ENCODE results near the gene MUC12.
"Not testable (repeated sequence)": the region's sequence is repeated elsewhere in the genome, so short reads cannot be mapped to it uniquely, and the experiment has no call there.

MUC12 gene

GRCh38 chr7:101060992-101061391, 91.6 kb downstream of the MUC12 start:
- DNase-seq (ENCODE audit: low read depth): no peak

GRCh38 chr7:101064176-101064550, 94.8 kb downstream of the MUC12 start:
- DNase-seq (ENCODE audit: low read depth): not testable (repeated sequence)

GRCh38 chr7:101065162-101065561, 95.8 kb downstream of the MUC12 start:
- not testable (repeated sequence) for DNase-seq (ENCODE audit: low read depth)

- DNase-seq (ENCODE audit: low read depth): peak; percentile 6
Observed at GRCh38 chr7:101066141-101066832, 96.9 kb downstream of the MUC12 start.

- no peak for DNase-seq (ENCODE audit: low read depth)
Observed at GRCh38 chr7:101066833-101067177, 97.4 kb downstream of the MUC12 start.

GRCh38 chr7:101068401-101068800, 99.0 kb downstream of the MUC12 start:
- no peak for DNase-seq (ENCODE audit: low read depth)

All from amniotic epithelial cell (primary cell).